DMS 273 (cell line): Measurements from ENCODE around the gene ARSH.
"Not testable (repeated sequence)": the region's sequence is repeated elsewhere in the genome, so short reads cannot be mapped to it uniquely, and the experiment has no call there.

Source experiments
- DNase-seq: peaks from one replicate; lab custom pipeline; 2025; ENCODE audit not compliant: unreplicated experiment; lab: John Stamatoyannopoulos, UW

ARSH gene

DNA sequence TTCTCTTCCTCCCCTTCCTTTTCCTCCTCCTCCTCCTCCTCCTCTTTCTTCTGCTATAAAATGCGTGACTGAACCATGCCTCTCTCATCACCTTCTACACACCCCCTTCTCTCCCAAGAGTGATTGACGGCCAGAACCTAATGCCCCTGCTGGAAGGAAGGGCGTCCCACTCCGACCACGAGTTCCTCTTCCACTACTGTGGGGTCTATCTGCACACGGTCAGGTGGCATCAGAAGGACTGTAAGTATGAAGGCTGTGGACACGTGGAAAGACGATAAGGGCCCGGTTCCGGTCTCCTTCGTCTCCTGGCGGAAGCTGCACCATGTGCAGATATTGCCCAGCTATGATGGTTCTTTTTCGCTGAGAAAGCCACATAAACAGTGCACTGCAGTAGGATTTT is 22.8 kb downstream of the ARSH start:
- DNase-seq, result no peak

DNA sequence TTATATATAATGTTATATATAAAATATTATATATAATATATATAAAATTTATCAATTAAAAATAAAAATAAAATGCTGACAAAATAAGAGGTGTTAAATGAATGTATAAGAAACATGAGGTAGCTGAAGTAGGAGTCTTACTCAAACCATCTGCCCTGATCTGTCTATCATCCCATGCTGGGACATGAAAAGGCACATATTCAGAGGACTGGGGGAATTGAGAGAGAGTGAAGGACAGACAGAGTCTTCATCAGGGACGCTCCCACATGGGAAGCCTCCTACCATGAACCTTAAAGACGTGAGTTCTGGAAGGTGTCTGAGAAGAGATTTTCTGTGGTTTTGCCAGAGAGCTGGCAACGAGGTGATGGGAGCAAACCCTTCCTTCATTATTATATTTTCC is 30.9 kb downstream of the ARSH start:
- DNase-seq, result no peak

DNA sequence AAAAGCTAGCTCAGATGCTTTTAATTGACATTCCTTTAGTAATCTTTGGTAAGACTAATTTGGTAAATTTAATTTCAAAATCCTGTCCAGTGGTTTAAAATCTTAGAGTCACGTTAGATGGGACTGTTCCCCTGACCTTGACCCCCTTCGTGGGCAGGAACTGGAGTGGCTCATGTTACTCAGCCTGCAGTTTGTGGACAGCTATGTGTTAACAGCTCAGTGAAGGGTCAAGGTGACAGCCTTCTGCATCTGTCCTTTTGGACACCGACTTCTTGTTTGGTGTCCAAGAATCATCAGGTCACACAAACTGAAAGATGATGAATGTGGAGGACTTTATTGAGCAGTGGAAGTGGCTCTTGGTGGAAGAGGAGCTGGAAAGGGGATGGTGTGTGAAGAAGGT is 37.9 kb downstream of the ARSH start:
- DNase-seq, result no peak

DNA sequence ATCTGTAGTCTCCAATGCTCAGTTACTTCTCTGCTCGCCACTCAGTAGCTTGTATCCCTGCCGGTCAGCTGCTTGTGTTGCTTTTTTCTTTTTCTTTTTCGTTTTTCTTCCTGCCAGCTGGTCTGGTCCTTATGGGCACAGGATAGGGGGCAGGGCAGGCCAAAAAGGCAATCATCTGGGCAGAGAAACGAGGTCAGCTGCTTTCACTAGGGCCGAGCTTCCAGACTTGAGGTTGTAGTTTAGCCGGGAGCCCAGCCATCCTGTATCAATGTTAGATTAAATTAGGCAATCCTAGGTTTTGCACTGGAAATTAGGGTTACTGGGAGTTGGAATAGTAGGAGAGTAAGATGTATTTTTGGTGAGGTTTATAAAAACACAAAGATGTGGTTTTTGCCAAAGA is 38.3 kb downstream of the ARSH start:
- DNase-seq, result no peak

DNA sequence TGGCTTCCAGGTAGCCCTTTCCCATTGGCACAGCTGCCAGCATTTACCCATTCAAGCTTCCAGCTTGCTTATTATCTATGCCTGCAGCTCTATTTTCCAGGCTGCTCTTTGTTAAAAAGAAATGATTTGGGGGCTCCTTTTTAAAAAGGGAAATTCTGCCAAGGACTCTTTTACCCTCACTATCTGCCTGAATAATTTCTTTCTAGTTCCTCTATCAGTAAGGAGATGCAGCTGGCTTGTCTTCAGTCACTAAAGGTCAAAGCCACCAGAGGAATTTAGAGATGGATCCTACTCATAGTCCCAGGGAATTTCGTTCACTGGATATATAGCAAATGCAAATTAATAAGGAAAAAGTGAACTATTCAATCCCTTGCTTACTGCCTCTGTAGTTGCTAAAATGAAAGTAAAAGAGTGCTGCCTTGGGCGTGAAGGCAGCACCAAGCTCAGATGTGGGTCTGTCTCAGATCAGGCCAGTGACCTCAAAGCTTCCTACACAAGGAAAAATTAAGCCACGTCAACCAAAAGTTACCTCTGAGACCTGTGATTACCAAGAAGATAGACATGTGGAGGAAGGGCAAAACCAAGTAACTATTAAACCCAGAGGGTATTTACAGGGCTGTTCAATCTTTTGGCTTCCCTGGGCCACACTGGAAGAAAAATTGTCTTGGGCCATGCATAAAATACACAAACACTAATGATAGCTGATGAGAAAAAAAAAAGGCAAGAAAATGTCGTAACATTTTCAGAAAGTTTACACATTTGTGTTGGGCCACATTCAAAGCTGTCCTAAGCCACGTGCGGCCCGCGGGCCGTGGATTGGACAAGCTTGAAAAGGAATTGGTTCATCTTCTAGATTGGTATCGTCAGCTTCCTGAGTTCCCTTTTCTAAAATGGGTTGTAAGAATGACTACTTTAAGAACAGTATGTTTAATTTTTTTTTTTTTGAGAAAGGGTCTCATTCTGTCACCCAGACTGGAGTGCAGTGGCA is 40.2 kb downstream of the ARSH start:
- no peak for DNase-seq

DNA sequence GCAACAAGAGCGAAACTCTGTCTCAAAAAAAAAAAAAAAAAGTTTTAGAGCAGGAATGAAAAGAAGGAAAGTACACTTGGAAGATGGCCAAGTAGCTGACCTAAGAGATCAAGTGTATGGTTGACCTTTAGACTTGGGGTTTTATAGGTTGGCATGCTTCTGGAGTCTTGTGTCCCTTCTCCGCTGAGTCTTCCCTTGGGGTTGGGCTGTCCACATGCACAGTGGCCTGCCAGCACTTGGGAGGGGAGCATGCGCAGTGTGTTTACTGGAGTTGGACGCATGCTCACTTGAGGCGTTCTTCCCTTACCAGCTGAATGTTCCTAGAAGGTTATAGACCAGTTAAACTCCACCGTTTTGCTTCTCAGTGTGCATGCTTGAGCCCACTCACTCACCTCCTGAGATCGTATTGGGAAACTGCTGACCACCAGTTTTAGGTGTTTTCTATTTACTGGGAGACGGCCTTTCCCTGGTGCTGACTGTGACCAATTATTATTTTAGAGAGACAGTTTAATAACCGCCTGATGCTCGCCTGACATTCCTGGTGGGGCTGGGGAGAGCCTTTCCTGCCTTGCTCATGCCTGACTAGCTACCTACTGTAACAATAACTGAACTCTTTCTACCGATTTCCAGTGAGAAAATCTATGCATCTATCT is 44.3 kb downstream of the ARSH start:
- not testable (repeated sequence) for DNase-seq

DNA sequence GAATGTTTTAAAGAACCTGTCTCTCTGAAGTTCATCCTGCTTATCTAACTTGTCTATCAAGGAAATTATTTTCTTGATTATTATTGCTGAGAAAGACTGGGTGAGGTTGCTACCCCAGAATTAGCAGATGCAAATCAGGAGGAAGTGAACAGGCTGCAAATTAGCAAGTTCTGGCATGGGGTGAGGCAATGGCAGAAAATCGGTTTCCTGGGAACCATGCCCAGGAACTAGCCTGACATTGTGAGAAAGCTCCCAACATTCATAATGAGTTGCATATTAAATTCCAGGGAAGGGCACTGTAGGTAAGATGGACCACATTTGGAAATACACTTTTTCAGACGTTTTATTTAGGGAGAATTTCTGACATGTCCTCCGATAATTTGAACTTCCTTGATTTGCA is 46.5 kb downstream of the ARSH start:
- peak; percentile 62 for DNase-seq

DNA sequence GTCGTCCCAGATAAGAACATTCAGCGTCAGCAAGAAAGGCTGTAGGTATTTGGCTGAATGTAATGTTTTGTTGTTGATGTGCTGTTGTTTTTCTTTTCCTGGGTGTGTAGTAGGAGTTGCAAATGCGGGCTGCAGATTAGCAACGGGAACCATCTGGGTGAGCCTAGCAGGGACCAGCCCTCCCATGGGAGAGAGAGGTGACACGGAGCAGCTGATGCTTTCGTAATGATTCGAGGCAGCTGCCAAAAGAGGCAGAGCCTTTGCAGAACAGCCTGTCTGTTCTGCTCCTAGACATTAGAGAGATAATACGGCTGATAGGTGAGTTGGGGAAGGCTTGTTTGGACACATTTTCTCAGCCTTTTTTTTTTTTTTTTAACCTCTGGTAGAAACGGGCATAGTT is 60.2 kb downstream of the ARSH start:
- peak; percentile 77 for DNase-seq

DNA sequence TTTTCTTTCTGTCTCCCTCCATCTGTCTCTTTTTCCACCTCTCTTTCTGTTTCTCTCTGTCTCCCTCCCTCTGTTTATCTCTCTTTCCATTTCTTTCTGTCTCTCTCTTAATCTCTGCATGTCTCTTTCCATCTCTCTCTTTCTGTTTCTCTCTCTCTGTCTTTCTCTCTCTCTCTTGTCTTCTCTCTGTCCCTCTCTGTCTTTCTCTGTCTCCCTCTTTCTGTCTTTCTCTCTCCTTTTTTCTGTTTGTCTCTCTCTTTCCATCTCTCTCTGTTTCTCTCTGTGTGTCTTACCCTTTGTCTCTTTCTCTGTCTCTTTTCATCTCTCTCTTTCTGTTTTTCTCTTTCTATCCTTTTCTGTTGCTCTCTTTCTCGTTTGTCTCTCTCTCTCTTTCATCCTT is 69.6 kb downstream of the ARSH start:
- DNase-seq, result no peak

DNA sequence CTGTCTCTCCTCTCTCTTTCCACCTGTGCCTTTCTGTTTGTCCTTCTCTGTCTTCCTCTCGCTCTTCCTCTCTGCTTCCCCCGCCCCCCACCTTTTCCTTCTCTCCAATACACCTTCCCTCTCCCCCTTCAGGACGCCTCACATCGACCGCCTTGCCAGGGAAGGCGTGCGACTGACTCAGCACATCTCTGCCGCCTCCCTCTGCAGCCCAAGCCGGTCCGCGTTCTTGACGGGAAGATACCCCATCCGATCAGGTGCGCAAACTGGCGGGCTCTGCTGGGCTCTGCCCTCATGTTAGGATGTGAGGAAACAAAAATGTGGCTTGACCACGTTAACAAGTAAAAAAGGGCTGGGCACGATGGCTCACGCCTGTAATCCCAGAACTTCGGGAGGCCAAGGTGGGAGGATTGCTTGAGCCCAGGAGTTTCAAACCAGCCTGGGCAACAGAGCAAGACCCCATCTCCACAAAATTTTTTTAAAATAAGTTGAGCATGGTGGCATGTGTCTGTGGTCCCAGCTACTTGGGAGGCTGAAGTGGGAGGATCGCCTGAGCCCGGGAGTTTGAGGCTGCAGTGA is 70.2 kb downstream of the ARSH start:
- DNase-seq, result no peak
